Endothelial cell (in vitro differentiated cells): ENCODE data around the gene LYL1. TPM values are rescaled to one million over a fixed set of nuclear protein-coding genes. Genes with fewer than 3 reads are reported as not detected.

ENCODE experiments used
- DNase-seq: peaks from one replicate; pipeline ENCODE4 v3.0.0; 2021; ENCODE audit warnings: low spot score
- H3K27ac Mint-ChIP-seq: one replicate; pipeline ENCODE4 v1.8.0; 2021; ENCODE audit warnings: mixed read lengths, inconsistent platforms; ENCODE audit not compliant: unreplicated experiment
- H3K27me3 Mint-ChIP-seq: one replicate; pipeline ENCODE4 v1.8.0; 2021; ENCODE audit warnings: mild to moderate bottlenecking, moderate library complexity, mixed read lengths, inconsistent platforms; ENCODE audit not compliant: unreplicated experiment
- H3K36me3 Mint-ChIP-seq: one replicate; pipeline ENCODE4 v1.8.0; 2021; ENCODE audit warnings: mild to moderate bottlenecking, low read depth, mixed read lengths, inconsistent platforms; ENCODE audit not compliant: unreplicated experiment
- H3K4me1 Mint-ChIP-seq: one replicate; pipeline ENCODE4 v1.8.0; 2021; ENCODE audit warnings: mild to moderate bottlenecking, mixed read lengths, inconsistent platforms; ENCODE audit not compliant: unreplicated experiment
- H3K4me3 Mint-ChIP-seq: one replicate; pipeline ENCODE4 v1.8.0; 2021; ENCODE audit warnings: mild to moderate bottlenecking, mixed read lengths, inconsistent platforms; ENCODE audit not compliant: unreplicated experiment
- H3K9me3 Mint-ChIP-seq: one replicate; pipeline ENCODE4 v1.8.0; 2021; ENCODE audit warnings: mixed read lengths, inconsistent platforms; ENCODE audit not compliant: unreplicated experiment
- CTCF ChIP-seq: fragments of 200-600 bp; sonication (generic); IDR thresholded peaks from one replicate; pipeline ENCODE4 v1.5.0; 2021; ENCODE audit warnings: antibody characterized with exemption; ENCODE audit not compliant: unreplicated experiment
- total RNA-seq: library from RNA; stranded (reverse); fragmentation: NEBNext Ultra II Directional; extraction: Animal tissue kit (Norgen Biotek cat#: 25700); gene quantifications from one replicate; pipeline ENCODE4 v1.2.1, GENCODE V29; 2021; ENCODE audit not compliant: unreplicated experiment

Gene LYL1
- total RNA-seq, 1 donor from 2014 or later = 68.6 TPM

GRCh38 chr19:13073263-13073662 is 29.4 kb downstream of the LYL1 start:
- Mint-ChIP-seq H3K36me3 (peaks cover 8% of the 10 kb centered on the region), H3K9me3 (no peaks in the 10 kb centered on the region), H3K27me3 (peaks cover 10% of the 10 kb centered on the region), H3K4me1 (peaks cover 24% of the 10 kb centered on the region), H3K4me3 (no peak overlapping the region), H3K27ac (no peak overlapping the region)
- TF ChIP-seq CTCF = no peak
- no peak for DNase-seq

GRCh38 chr19:13072188-13072908 is 30.3 kb downstream of the LYL1 start:
- Mint-ChIP-seq H3K4me1 (peaks cover 24% of the 10 kb centered on the region), H3K27me3 (peaks cover 7% of the 10 kb centered on the region), H3K27ac (no peak overlapping the region), H3K36me3 (peaks cover 8% of the 10 kb centered on the region), H3K9me3 (no peaks in the 10 kb centered on the region), H3K4me3 (no peak overlapping the region)
- TF ChIP-seq CTCF = no peak
- no peak for DNase-seq

- Mint-ChIP-seq H3K9me3 (no peaks in the 10 kb centered on the region), H3K27ac (no peak overlapping the region), H3K36me3 (peaks cover 8% of the 10 kb centered on the region), H3K4me3 (no peak overlapping the region), H3K27me3 (peaks cover 7% of the 10 kb centered on the region), H3K4me1 (peaks cover 32% of the 10 kb centered on the region)
- no peak for TF ChIP-seq CTCF
- no peak for DNase-seq
Observed at GRCh38 chr19:13071444-13072187, 31.0 kb downstream of the LYL1 start.

- peak overlapping the region; percentile 37 for H3K4me3 Mint-ChIP-seq
- H3K9me3 Mint-ChIP-seq = no peaks in the 10 kb centered on the region
- H3K27ac Mint-ChIP-seq = no peak overlapping the region
- TF ChIP-seq CTCF = no peak
- peaks cover 8% of the 10 kb centered on the region for H3K36me3 Mint-ChIP-seq
- DNase-seq = no peak
- peaks cover 41% of the 10 kb centered on the region for H3K4me1 Mint-ChIP-seq
- peaks cover 10% of the 10 kb centered on the region for H3K27me3 Mint-ChIP-seq
Observed at GRCh38 chr19:13070425-13071140, 32.1 kb downstream of the LYL1 start.
